GM21515 (cell line): ENCODE data around the gene TBCEL.
"Not testable (repeated sequence)": the region's sequence is repeated elsewhere in the genome, so short reads cannot be mapped to it uniquely, and the experiment has no call there.

Source experiments
- ATAC-seq: cut with Tn5 transposase; IDR thresholded peaks from one replicate; pipeline ENCODE4 v1.9.1; 2021; ENCODE audit not compliant: unreplicated experiment

TBCEL gene

DNA sequence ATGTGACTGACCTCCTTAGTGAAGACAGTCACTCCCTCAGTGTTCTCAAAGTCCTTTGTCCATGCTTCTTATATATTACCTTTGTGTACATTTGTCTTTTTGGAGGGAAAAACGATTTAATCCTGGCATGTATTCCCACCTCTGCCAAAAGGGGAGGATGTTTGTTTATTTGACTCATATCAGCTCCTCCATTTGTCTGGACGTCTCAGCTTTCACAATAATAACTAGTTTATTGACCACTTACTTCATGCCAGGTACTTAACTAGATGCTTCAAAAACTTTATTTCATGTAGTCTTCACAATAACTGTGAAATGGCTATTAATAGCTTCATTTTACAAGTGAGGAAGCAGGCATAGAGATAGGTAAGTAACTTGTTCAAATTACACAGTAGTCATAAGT, 5.3 kb downstream of the TBCEL start:
- no peak for ATAC-seq

DNA sequence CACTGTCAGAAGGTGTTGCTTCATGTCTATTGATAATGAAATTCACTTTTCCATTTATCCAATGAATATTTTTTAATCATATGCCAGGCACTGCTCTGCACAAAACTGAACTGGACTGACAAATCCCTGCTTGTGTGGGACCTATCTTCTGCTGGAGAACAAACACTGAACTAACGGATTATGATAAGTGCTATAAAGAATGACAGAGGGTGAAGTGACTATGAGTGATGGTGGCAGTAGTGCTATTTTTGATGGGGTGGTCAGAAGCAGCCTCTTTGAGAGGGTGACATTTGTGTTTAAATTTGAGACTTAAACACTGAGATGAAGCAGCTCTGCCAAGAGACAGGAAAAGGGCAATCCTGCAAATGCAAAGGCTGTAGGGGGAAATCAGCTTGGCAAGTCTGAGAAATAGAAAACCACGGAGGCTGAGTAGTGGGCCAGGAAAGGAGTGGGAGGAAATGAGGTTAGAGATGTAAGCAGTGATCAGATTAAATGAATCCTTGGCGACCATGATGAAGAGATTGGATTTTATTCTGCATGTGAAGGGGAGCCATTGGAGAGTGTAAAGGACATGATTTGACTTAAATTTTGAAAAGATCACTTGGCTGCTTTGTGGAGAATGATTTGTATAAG, 6.0 kb downstream of the TBCEL start:
- no peak for ATAC-seq

DNA sequence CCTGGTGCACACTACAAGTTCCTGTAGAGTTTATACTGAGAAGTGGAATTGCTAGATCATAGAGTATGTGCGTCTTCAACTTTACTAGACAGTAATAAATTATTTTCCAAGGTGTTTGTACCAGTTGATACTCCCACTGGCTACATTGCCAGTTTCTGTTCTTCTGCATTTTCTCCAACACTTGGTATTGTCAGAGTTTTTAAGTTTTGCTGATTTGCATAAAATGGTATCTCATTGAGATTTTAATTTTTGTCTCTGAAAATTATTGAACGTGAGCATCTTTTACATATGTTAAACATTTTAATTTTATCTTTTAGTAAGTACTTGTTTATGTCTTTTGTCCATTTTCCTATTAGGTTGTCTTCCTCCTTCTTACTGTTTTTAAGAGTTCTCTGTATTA, 7.3 kb downstream of the TBCEL start:
- ATAC-seq, result no peak

DNA sequence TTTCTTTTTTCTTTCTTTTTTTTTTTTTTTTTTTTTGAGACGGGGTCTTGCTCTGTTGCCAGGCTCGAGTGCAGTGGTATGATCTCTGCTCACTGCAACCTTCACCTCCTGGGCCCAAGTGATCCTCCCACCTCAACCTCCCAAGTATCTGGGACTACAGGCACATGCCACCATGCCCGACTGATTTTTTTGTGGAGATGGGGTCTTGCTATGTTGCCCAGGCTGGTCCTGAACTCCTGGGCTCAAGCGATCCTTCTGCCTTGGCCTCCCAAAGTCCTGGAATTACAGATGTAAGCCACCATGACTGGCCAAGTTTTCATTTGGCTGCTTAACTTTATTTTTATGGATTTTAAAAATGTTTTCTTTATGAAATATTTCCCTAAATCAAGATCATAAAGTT, 7.7 kb downstream of the TBCEL start:
- ATAC-seq, result not testable (repeated sequence)

DNA sequence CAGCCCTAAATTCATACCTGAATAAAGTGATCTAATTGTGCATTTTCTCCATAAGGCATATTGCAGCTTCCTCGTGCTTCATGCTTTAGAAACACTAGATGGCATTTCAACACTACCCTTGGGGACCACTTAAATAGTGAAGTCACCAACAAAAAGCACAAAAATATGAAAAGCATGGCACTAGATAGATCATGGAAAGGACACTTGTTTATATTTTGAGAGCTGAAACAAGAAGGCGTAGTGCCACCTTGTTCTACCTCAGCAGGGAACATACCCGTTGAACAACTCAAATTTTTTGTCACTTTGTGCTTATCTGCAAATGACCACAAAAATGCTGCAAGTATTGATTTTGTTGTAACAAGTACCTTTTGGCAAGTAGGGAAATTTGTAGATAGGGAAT, 8.6 kb downstream of the TBCEL start:
- ATAC-seq, result no peak

DNA sequence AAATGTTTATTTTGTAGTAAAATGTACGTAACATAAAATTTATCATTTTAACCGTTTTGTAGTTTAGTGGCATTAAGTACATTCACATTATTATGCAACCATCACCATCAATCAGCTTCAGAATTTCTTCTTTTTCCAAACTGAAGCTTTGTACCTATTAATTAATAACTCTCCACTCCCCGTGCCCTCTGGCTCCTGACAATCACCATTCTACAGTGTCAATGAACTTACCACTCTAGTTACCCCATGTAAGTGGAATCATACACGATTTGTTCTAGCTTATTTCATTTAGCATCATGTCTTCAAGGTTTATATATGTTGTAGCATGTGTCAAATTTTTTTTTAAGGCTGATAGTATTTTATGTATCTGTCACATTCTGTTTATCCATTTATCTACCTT, 9.7 kb downstream of the TBCEL start:
- no peak for ATAC-seq

DNA sequence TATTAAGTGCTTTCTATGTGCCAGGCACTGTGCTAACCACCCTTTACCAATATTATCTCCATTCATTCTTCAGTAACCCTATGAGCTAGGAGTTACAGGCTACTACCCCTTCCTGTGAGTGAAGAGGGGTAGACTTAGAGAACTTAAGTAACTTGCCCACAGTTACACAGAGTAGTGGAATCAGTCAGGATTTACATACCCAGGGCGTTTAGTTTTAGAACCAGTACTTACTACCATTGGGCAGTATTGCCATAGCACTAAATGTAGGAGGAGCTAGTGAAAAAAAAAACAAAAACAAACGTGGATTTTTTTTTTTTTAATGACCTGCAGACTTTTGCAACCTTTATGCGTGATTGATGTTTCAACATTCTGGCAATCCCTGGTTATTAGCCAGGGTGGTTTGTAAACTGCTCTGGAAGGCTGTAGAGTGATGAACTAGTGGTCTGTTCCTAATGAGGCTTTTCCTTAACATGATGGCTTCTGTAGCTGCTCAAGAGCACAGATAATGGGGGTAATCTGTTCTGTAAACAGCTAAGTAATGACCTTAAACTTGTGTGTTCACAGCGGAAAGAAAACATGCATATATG, 11.4 kb downstream of the TBCEL start:
- ATAC-seq, result no peak

DNA sequence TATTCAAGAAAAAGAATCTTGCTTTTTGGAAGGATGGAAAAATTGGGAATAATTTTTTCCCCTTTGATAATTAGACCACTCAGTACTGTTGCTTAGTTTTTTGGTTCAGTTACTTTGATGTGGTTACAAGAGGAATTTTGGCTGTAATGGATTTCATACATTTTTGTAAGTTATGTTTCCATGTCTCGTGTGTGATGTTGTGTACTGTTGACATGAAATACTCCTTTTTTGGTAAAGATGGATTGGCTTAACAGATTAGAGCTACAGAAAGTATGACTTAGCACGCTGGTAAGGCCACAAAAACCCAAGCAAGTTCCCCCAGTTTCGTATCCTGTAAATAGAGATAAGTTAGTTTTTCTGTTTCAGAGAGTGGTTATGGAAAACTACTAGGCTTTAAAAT, 11.9 kb downstream of the TBCEL start:
- ATAC-seq, result no peak

DNA sequence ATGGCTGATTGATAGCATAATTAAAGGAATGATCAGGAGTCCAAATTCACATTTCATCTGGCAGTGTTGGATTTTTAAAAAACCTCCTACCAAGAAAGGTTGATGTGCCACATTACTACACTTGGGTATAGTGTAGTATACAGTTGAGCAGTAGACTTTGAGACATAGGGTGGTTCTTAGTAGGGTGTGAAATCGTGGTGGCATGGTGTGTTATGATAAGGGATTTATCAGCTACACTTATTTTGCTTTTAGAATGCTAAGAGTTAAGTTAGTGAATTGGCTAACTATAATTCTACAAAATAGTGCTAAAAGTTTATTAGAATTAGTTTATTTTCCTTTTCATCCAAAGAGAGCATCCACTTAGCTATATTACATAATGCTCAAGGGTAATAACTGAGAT, 13.1 kb downstream of the TBCEL start:
- ATAC-seq, result no peak

DNA sequence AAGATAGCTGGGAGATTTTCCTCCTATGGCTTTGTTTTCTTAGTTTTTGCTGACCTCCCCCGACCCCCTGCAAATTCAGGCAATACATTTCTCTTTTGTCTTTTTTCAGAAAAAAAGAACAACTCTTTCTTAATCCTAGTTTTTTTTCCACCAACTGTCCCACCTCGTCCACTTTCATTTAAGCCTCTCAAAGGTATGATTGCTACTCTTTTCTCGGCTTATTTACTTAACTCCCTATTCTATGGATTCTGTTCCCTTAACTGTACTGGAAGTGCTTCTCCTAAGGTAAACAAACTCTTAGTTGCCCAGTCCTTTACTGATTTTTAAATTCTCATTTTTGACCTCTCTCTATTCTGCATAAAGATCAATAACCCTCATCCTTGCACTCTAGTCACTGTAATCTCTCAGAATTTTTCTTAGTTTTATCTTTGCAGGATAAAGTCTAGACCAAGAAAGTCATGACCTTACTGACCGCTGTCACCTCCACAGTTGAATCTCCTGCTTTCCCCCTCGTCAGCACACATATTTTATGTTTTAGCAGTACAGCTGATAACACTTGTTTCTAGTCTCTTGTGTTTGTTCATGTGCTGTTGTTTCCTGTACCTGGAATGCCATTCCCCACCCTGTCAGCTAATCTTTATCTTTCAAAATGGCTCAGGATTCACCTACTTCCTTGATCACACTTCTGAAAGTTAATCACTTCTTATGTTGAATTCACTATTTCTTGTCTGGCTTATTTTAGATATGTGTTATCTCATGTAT, 14.9 kb downstream of the TBCEL start:
- no peak for ATAC-seq

DNA sequence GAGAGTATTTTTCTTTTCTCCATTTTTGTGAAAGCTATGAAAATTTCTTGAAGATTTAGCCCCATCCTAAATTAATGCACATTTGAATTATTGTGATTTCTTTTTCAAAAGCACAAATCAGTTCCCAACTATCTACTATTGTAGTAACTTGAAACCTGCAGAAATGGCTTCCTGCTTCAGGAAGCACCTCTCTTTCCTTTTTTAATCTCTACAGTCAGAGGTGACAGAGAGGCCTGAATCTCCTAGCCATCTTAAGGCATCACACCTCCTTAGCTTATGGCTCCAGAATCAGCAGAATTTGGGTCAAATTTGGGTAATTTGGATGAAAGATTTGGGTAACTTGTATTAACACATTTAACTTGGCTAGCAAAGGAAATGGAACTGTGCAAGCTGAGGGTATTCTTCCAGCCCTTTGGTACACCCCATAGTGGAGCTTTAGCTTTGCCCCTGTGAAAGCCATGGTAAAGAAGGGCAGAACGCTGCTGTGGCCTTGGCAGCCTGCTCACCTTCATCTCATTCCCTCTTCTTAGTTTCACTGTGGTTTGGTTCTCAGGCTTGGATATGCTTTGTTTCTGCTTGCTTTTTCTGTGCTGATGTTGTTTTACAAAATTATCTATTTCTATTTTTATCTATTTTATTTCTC, 16.2 kb downstream of the TBCEL start:
- ATAC-seq, result no peak

DNA sequence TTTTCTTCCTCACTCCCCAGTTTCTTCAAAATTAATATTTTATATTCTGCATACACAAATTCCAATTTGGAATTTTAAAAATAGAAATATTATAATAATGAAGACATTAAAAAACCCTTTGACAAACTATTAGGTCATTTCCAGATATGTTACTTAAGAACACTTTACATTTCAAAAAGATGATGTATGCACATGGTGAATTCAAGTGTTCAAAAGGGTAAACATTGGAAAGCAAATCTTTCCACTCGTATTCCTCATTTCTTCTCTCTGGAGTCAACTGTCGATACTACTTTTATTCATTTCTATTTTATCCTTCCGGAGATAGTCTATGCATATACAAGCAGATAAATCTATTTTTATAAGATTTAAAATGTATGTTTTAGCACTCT, 16.7 kb downstream of the TBCEL start:
- no peak for ATAC-seq

DNA sequence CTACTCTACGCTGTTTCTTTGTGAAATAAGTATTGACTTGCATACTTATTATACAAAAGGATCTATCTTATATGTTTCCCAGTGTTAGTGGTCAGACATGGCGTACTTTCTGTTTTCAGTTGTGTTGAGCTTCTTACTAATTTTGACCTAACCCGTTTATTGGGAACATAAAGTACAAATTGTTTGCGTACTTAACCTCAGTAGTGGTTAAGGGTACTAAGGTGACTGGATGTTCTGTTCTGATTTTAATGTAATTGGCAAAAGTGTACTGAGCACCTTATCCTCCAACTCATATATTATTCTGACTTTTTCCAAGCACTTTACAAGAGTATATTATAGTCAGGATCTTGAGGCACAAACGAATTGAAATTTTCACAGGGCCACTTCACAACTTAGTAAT, 17.2 kb downstream of the TBCEL start:
- ATAC-seq, result no peak

DNA sequence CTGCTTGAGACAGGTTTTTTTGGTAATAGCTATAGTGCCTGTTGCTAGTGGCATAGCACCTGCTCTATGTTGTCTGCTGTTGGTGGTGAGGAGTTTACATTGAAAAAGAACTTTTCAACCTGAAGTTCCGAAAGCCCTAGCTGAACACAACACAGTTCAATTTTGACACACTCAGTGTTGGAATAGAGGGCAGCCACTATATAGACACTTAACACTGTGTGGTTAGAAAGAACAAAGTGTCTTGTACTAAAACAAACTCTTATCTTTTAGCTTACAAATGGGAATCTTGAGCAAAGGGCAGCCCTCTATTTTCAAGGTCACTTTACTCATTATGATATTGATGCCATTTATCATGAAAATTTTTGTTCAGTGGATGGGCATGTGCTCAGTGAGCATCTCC, 18.4 kb downstream of the TBCEL start:
- ATAC-seq, result no peak

DNA sequence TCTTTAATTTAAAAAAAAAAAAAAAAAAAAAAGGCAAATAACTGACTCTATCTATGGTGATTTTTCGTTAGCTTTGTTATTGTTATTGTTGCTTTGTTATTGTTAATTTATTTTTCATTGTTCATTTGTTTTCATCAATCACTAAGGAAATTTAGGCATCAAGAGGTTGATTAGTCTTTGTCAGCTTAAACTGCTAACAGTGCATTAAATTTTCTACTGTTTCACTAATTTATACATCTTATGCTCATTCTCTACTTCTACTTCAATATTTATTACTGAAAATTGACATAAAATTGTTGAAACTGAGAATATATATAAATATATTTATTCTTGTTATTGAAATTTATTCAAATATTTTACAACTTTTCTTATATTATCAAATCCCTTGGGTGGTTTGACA, 24.0 kb downstream of the TBCEL start:
- no peak for ATAC-seq

DNA sequence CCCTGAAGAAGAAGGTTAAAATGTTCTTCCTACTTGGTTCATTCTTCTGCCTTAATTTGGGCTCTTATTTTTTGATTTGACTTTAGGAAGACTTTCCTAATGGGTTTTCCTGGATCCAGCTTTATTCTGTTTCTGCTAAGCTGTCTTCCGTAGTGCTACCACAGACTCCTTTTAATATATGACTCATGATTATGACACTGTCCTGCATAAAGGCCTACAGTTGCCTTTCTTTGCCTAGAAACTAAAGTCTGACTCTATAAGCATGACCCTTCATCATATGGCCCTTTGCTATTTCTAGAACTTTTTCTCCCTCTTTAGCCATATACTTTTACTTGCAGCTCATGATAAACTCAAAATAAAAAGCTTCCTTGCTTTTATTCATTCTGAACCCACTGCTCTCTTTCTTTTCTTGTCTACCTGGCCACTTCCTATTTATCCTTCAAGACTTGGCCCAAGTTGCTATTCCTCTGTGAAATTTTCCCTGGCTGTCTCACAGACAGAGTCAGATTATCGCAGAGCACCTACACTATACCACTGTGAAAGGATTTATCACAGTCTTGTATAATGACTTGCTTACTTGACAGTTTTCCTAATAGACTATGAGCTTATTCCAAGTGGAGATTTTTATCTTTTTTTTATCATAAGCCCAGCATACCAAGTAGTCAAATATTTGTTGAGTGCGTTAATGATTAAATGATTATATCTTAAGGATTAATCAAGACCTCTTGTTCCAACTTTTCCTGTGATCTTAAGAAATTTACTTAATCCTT, 24.7 kb downstream of the TBCEL start:
- ATAC-seq, result no peak

DNA sequence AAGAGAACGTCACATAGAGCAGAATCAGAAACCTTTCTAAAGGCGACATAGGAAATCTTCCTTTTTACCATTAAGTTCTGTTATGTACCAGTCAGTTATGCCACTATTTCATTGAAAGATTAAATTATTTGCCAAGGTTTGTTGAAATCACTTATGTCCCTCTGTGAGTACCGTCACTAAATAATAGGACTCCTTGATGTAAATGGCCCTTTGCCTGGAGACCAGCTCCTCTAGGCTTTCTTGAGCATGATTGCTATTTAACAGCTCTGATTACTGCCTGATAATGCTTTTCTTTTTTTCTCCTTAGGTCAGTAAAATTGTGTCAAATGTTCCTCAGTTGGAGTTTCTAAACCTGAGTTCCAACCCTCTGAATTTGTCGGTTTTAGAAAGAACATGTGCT, 29.3 kb downstream of the TBCEL start:
- ATAC-seq, result no peak

DNA sequence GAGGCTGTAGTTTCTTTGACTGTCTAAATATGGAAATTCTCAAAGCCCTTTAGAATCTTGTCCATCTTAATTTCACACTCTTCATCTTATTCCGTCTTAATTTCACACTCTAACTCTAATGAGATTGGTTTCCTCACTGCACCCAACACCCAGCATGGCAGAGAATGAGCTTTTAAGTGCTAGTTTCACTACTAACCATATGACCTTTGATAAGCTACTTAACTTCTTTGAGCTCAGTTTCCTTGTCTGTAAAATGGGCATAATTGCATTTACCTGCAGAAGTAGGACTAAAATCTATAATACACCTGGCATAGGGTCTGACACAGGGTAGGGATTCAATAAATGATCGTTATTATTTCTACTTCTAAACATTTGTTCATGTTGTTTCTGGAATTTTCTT, 30.4 kb downstream of the TBCEL start:
- ATAC-seq, result no peak

DNA sequence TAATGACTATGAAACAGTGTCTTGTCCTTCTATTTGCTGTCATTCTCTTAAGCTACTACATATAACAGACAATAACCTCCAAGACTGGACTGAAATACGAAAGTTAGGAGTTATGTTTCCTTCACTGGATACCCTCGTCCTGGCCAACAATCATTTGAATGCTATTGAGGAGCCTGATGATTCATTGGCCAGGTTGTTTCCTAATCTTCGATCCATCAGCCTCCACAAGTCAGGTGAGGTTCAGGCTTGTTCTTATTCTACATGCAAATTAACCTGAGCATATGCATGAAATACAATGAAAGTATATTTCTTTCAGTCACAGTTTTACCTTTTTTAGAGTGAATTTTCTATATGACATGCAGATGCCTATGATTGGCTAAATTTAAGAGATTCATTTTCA, 31.2 kb downstream of the TBCEL start:
- ATAC-seq, result no peak

DNA sequence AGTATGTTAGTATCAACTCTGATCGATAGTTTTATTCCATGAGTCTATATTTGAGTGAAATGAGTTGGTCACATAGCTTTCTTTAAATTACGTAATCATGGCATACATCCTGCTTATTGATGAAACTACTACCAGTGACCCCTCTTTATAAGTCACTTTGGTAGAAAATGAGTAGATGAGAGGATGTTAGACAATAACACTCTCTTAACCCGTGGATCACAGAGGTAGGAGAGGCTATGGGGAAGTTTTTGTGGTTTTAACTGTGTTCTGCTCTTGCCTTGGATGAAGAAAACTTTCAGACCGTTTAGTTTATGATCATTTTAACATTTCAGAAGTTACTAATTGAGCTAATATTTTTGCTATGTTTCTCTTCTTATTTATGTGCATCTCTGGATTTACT, 34.0 kb downstream of the TBCEL start:
- ATAC-seq, result no peak

DNA sequence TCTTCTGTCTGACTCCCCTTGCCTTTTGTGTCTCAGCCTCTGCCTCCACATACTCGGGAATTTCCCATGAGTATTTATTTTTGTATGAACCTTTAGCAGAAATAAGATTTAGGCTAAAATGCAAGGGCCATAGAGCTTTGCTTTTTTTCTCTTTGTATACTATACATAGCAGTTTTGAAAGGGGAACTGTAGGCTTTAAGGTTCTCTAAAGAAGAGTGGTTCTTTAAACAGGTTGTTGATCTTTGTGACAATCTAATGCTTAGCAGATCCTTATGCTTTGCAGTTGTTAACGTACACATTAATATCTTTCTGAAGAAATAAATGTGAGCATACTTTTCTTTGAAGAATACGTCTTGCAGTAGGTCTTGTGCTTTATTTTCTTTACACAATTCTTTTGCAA, 35.0 kb downstream of the TBCEL start:
- no peak for ATAC-seq
